Left renal cortex interstitium (tissue), 4 donors: ENCODE results near the gene IRAK3. TPM values are rescaled to one million over a fixed set of nuclear protein-coding genes. Genes with fewer than 3 reads are reported as not detected.

Experiments used
- DNase-seq, 4 donors: peaks; one replicate each; pipeline ENCODE4 v3.0.0-alpha.2; 2013; ENCODE audit warnings: low read depth in 4 of 4, low spot score in 2 of 4, missing footprints in 1 of 4
- polyA plus RNA-seq, 4 donors: library from polyadenylated mRNA; unstranded; fragments of 120-200 nt; gene quantifications; one replicate each; pipeline ENCODE4 v1.2.1, GENCODE V29; 2013; ENCODE audit not compliant: insufficient read length in 4 of 4

The IRAK3 gene
- polyA plus RNA-seq, 4 donors: 2.8 to 4.0 (median 3.7) TPM

- DNase-seq: no peak
Measured at GRCh38 chr12:66247741-66248140, 58.7 kb downstream of the IRAK3 start.

GRCh38 chr12:66251049-66251448 is 62.0 kb downstream of the IRAK3 start:
- no peak for DNase-seq

- DNase-seq: no peak
Measured at GRCh38 chr12:66252771-66253170, 63.8 kb downstream of the IRAK3 start.

GRCh38 chr12:66255737-66256136 is 66.7 kb downstream of the IRAK3 start:
- no peak for DNase-seq

GRCh38 chr12:66258011-66258410 is 69.0 kb downstream of the IRAK3 start:
- DNase-seq: no peak

GRCh38 chr12:66262737-66263136 is 73.7 kb downstream of the IRAK3 start:
- DNase-seq: no peak

- DNase-seq: no peak
Measured at GRCh38 chr12:66268562-66268961, 79.5 kb downstream of the IRAK3 start.

- DNase-seq: no peak
Measured at GRCh38 chr12:66269142-66269541, 80.1 kb downstream of the IRAK3 start.

- DNase-seq: peak in 2 of 4 donors; percentile 9 to 21
Measured at GRCh38 chr12:66269757-66270383, 80.9 kb downstream of the IRAK3 start.

- no peak for DNase-seq
Measured at GRCh38 chr12:66270613-66271012, 81.6 kb downstream of the IRAK3 start.

- no peak for DNase-seq
Measured at GRCh38 chr12:66272650-66273049, 83.6 kb downstream of the IRAK3 start.

- DNase-seq: no peak
Measured at GRCh38 chr12:66273147-66273546, 84.1 kb downstream of the IRAK3 start.

GRCh38 chr12:66275040-66275439 is 86.0 kb downstream of the IRAK3 start:
- DNase-seq: no peak

GRCh38 chr12:66279123-66279712 is 90.2 kb downstream of the IRAK3 start:
- DNase-seq: no peak

GRCh38 chr12:66280561-66280960 is 91.5 kb downstream of the IRAK3 start:
- no peak for DNase-seq

GRCh38 chr12:66282244-66282643 is 93.2 kb downstream of the IRAK3 start:
- DNase-seq: no peak

GRCh38 chr12:66287275-66287674 is 98.3 kb downstream of the IRAK3 start:
- no peak for DNase-seq

- DNase-seq: no peak
Measured at GRCh38 chr12:66288121-66288520, 99.1 kb downstream of the IRAK3 start.

- DNase-seq: no peak
Measured at GRCh38 chr12:66289485-66289884, 100.5 kb downstream of the IRAK3 start.

GRCh38 chr12:66290716-66291200 is 101.7 kb downstream of the IRAK3 start:
- DNase-seq: no peak

- no peak for DNase-seq
Measured at GRCh38 chr12:66296176-66296683, 107.2 kb downstream of the IRAK3 start.

GRCh38 chr12:66297080-66297479 is 108.1 kb downstream of the IRAK3 start:
- DNase-seq: no peak
